Measurements from ENCODE around the gene KRTAP12-1.

KRTAP12-1 gene

DNA sequence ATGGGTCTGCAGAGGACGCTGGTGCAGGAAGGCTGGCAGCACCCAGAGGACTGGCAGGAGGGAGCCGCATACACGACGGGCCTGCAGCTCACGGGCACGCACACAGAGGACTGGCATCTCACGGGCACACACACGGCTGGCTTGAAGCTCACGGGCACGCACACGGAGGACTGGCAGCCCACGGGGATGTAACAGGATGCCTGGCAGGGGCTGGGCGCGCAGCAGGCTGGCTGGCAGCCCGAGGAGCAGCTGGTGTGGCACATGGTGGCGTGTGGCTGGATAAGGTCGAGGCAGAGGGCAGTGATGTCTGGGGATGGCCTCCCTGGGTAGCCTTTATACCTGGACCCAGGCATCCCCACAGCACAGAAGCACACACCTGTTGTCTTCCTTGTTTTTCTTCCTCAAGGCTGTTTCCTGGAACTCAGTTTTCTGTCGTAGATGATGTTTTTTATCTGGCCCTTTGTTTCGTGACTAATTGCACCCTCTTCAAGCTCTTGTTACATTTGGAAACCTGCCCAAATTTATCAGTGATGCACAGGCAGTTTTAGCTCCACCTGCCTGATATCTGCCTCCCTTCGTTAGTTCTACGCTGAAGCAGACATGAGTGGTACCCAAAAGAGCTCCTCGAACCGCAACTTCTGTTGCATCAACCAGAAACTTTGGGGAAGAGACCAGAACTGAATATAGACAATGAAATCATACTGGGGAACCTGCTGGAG, at the start of gene KRTAP12-1:
KRTAP12-1 (minus strand) TSS at position 303 of the 719 bp plus-strand sequence; CDS start at position 263, 40 bp downstream.
- in situ Hi-C loops (cut with HindIII; ENCODE audit: low pct_ligation_motif_present, low pct_unique_long_range_greater_than_20kb, low sequenced_read_pairs): no loop called here
- no peak for DNase-seq

DNA sequence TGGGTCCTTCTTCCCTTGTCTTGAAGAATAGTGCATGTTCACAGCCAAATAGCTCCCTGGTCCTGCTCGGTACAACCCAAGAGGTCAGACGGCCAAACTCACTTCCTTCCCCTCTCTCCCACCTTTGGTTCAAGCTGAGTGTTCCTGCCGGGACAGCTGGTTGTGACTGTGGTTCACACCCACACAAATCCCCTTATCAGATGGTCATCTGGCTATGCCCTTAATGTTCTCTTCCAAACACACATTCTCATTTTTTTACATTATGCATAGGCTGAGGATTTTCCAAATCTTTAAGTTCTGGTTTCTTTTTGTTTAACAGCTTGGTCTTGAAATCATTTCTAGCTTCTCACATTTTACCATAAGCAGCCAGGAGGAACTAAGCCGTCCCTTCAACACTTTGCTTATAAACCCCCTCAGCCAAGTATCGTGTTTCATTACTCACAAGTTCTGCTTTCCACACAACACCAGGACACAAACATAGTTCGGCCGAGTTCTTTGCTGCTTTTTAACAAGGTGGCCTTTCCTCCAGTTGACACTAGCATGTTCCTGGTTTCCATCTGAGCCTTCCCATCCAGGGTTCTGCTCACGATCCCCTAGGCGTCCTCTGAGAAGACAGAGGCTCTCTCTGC, 49.1 kb upstream of the KRTAP12-1 start:
- no peak for DNase-seq
- in situ Hi-C loops (cut with HindIII; ENCODE audit: low pct_ligation_motif_present, low pct_unique_long_range_greater_than_20kb, low sequenced_read_pairs): no loop called here

DNA sequence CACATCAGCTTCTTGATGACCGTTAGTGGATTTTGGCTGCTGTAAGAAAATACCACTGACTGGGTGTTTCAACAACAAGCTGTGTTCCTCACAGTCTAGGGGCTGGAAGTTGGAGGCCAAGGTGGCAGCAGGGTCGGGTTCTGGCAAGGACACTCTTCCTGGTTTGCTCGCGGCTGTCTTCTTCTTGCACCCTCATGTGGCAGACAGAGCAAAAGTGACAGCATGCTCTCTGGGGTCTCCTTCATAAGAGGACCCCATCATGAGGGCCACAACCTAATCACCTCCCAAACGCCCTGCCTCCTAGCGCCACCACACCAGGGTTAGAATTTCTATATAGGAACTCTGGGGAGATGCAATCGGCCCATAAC, 48.0 kb upstream of the KRTAP12-1 start:
- DNase-seq: no peak
- in situ Hi-C loops (cut with HindIII; ENCODE audit: low pct_ligation_motif_present, low pct_unique_long_range_greater_than_20kb, low sequenced_read_pairs): no loop called here

- in situ Hi-C loops (cut with HindIII; ENCODE audit: low pct_ligation_motif_present, low pct_unique_long_range_greater_than_20kb, low sequenced_read_pairs): no loop called here
- DNase-seq: no peak
Measured at GRCh38 chr21:44729336-44730027, 47.5 kb upstream of the KRTAP12-1 start.

GRCh38 chr21:44728716-44729115, 46.8 kb upstream of the KRTAP12-1 start:
- in situ Hi-C loops (cut with HindIII; ENCODE audit: low pct_ligation_motif_present, low pct_unique_long_range_greater_than_20kb, low sequenced_read_pairs): no loop called here

GRCh38 chr21:44727757-44728156, 45.8 kb upstream of the KRTAP12-1 start:
- no peak for DNase-seq
- in situ Hi-C loops (cut with HindIII; ENCODE audit: low pct_ligation_motif_present, low pct_unique_long_range_greater_than_20kb, low sequenced_read_pairs): no loop called here

More at GRCh38 chr21:44728716-44729115, 46.8 kb upstream of the KRTAP12-1 start:
- no peak for DNase-seq

DNA sequence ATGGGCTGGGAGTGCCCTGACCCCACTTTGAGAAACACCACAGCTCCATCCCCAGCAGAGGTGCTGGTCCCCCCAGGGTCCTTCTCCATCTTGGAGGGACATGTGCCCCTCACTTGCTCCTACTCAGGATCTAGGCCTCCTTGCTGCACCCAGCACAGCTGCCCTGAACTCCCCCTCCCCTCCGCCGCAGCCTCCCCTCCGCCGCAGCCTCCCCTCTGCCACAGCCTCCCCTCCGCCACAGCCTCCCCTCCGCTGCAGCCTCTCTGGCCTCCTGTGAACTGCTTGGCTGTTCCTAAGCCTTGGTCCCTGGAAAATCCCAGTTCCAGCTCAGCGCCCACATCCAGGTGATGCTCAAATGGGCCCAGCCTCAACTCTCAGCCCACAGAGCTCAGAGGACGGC, 45.4 kb upstream of the KRTAP12-1 start:
- in situ Hi-C loops (cut with HindIII; ENCODE audit: low pct_ligation_motif_present, low pct_unique_long_range_greater_than_20kb, low sequenced_read_pairs): no loop called here

GRCh38 chr21:44726826-44727225, 44.9 kb upstream of the KRTAP12-1 start:
- in situ Hi-C loops (cut with HindIII; ENCODE audit: low pct_ligation_motif_present, low pct_unique_long_range_greater_than_20kb, low sequenced_read_pairs): no loop called here
- DNase-seq: no peak

More for the DNA sequence above, 45.4 kb upstream of the KRTAP12-1 start:
- no peak for DNase-seq

- in situ Hi-C loops (cut with HindIII; ENCODE audit: low pct_ligation_motif_present, low pct_unique_long_range_greater_than_20kb, low sequenced_read_pairs): no loop called here
- DNase-seq: no peak
Measured at GRCh38 chr21:44724926-44725325, 43.0 kb upstream of the KRTAP12-1 start.

GRCh38 chr21:44724196-44724595, 42.2 kb upstream of the KRTAP12-1 start:
- no peak for DNase-seq
- in situ Hi-C loops (cut with HindIII; ENCODE audit: low pct_ligation_motif_present, low pct_unique_long_range_greater_than_20kb, low sequenced_read_pairs): no loop called here

DNA sequence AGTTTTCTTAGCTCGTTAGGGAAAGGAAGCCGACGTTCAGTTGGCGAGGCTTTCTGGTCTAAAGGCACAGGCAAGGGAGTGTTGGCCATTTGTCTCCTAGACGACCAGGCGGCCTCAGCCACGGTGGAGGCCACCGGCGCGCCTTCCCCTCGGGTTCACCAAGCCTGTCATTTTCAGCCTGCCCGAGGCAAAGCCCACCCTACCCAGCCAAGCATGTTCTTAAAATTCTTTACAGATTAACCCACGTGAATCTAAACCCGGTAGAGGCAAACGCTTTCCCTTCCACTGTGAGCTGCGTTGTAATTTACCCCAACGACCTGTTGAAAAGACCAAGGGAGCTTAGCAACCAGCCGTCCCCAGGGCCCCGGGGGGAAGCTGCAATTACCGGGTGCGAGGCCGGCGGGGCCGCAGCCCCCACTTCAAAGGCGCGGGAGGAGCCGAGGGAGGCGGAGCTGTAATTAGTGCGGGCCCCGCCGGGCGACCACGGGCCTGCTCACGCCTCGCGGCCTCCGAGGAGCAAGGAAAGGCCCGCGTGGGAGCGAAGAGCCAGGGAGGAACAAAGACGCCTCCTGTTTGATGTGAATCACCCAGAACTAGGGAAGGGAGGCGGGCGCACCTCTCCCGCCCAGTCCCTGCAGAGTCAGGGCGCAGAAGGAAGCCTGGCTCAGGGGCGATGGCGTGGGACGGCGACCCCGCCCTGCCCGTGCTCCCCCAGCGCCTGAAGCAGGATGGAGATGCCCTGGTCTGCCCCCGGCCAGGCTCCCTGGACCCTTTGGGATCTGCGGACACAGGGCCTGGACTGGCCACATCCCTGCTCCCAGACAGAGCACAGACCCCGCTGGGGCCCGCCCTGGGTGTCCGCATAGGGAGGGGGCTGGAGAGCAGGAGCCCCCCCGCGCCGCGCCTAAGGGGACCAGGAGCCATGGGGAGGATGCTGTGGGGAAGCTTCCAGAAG, 41.5 kb upstream of the KRTAP12-1 start:
- no peak for DNase-seq
- in situ Hi-C loops (cut with HindIII; ENCODE audit: low pct_ligation_motif_present, low pct_unique_long_range_greater_than_20kb, low sequenced_read_pairs): no loop called here

DNA sequence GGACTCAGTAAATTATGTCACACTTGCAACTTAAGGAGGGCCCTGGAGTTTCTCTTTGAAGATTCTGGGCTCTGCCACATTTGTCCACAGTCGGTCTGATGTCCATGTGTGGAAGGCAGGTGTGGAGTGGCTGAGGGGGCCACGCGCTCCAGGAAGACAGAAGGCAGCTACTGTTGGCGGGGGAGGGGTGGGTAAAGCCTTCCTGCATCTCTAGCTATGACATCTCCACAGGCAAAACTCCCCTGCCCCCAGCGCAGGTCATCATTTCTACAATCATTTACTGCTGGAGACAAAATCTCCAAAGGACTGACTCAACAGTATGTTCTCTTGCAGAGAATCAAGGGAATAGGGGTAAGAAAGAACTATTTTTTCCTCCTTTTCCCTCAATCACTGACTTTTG, 40.8 kb upstream of the KRTAP12-1 start:
- no peak for DNase-seq
- in situ Hi-C loops (cut with HindIII; ENCODE audit: low pct_ligation_motif_present, low pct_unique_long_range_greater_than_20kb, low sequenced_read_pairs): no loop called here

DNA sequence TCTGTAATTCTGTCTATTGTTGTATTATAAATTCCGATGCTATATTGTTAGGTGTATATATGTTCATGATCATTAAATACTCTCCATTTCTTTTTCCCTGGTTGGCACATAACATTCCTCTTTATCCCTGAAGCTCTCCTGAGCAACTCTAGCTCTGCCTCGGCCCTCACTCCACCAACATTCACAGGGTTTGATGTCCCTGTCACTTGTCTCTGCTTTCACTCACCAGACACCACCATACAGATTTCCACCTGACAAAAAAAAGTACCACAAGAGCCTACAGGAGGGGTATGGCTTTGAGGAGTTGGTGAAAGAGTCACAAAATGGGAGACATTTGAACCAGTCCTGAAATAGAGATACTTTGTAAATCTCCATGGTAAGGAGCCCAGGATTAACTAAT, 38.2 kb upstream of the KRTAP12-1 start:
- in situ Hi-C loops (cut with HindIII; ENCODE audit: low pct_ligation_motif_present, low pct_unique_long_range_greater_than_20kb, low sequenced_read_pairs): no loop called here
- DNase-seq: no peak

- in situ Hi-C loops (cut with HindIII; ENCODE audit: low pct_ligation_motif_present, low pct_unique_long_range_greater_than_20kb, low sequenced_read_pairs): no loop called here
- no peak for DNase-seq
Measured at GRCh38 chr21:44718571-44718970, 36.6 kb upstream of the KRTAP12-1 start.

GRCh38 chr21:44718093-44718492, 36.1 kb upstream of the KRTAP12-1 start:
- in situ Hi-C loops (cut with HindIII; ENCODE audit: low pct_ligation_motif_present, low pct_unique_long_range_greater_than_20kb, low sequenced_read_pairs): no loop called here
- no peak for DNase-seq

- in situ Hi-C loops (cut with HindIII; ENCODE audit: low pct_ligation_motif_present, low pct_unique_long_range_greater_than_20kb, low sequenced_read_pairs): no loop called here
- no peak for DNase-seq
Measured at GRCh38 chr21:44716984-44717383, 35.0 kb upstream of the KRTAP12-1 start.

- in situ Hi-C loops (cut with HindIII; ENCODE audit: low pct_ligation_motif_present, low pct_unique_long_range_greater_than_20kb, low sequenced_read_pairs): no loop called here
- no peak for DNase-seq
Measured at GRCh38 chr21:44714905-44715304, 32.9 kb upstream of the KRTAP12-1 start.

DNA sequence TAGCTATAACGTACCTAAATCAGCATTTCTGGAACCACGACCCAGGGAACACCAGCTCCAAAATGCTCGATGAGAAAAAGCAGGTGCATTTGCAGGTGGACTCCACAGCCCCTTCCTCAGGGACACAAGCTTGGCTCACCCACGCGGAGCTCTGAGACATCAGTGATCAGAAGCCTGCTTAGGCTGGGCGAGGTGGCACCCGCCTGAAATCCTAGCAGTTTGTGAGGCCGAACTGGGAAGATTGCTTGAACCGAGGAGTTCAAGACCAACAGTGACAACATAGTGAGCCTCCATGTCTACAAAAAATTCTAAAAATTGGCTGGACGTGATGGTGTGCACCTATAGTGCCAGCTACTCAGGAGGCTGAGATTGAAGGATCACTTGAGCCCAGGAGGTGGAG, 31.9 kb upstream of the KRTAP12-1 start:
- DNase-seq: no peak
- in situ Hi-C loops (cut with HindIII; ENCODE audit: low pct_ligation_motif_present, low pct_unique_long_range_greater_than_20kb, low sequenced_read_pairs): no loop called here

DNA sequence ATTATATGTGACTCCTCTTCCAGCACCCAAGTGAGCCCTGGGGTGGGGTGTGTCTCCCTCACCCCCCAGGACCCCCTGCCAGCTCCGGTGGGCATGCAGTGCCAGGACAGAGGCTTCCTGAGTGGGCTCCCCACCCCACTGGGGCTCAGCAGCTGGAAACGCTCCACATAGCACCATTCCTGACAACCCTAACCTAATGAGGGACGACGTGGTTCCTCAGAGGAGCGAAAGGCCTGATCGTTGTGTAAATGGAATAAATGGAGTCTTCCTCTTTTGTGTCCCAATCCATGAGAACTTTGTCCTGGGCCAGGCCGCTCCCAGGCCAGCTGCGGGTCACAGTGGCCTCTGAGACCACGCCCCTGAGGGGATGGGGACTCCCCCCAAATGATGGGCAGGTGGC, 31.2 kb upstream of the KRTAP12-1 start:
- no peak for DNase-seq
- in situ Hi-C loops (cut with HindIII; ENCODE audit: low pct_ligation_motif_present, low pct_unique_long_range_greater_than_20kb, low sequenced_read_pairs): no loop called here
